IMR-90 (cell line): ENCODE measurements around the gene GSN. TPM values are rescaled to one million over a fixed set of nuclear protein-coding genes. Genes with fewer than 3 reads are reported as not detected.

Source experiments
- ATAC-seq: fragments of 200-7000 bp; cut with Tn5 transposase; 2 replicates; pipeline ENCODE4 v1.9.1; 2020; ENCODE audit warnings: low read depth, mild to moderate bottlenecking, moderate library complexity
- BruUV-seq: library from RNA; stranded (reverse); fragments of 400-500 nt; replicated peaks from 2 replicates; lab custom pipeline; 2021; lab: Mats Ljungman, UMichigan
- CTCF ChIA-PET: fragments of 300-600 bp; formaldehyde crosslinking; extraction: SDS; loops from one replicate; lab custom pipeline; 2021; ENCODE audit warnings: antibody characterized with exemption; lab: Yijun Ruan, JAX
- POLR2A ChIA-PET: fragments of 300-600 bp; sonication (Branson Sonifier 250); formaldehyde crosslinking; loops from one replicate; lab custom pipeline; 2022; ENCODE audit warnings: antibody characterized with exemption; ENCODE audit not compliant: unreplicated experiment; lab: Charles Lee
- DNase-seq: peaks from one replicate; pipeline ENCODE4 v3.0.0; 2013
- H2AFZ ChIP-seq: replicated peaks from 2 replicates; pipeline ENCODE3; 2013; ENCODE audit warnings: low read length, mild to moderate bottlenecking; ENCODE audit not compliant: poor library complexity
- H2AK5ac ChIP-seq: 2 replicates; pipeline ENCODE4 v1.6.1; 2013; ENCODE audit warnings: low read depth, low read length, inconsistent platforms
- H2AK9ac ChIP-seq: replicated peaks from 2 replicates; pipeline ENCODE3; 2013; ENCODE audit warnings: mild to moderate bottlenecking, low read depth, low read length, moderate library complexity; ENCODE audit not compliant: poor library complexity
- H2BK120ac ChIP-seq: 2 replicates; pipeline ENCODE4 v1.6.1; 2013; ENCODE audit warnings: low read depth, low read length, inconsistent platforms
- H2BK15ac ChIP-seq: 3 replicates; pipeline ENCODE4 v1.6.1; 2013; ENCODE audit warnings: low read depth, low read length, inconsistent platforms
- H2BK20ac ChIP-seq: 2 replicates; pipeline ENCODE4 v1.6.1; 2013; ENCODE audit warnings: low read depth, mild to moderate bottlenecking, inconsistent platforms, low read length, moderate library complexity
- H2BK5ac ChIP-seq: 2 replicates; pipeline ENCODE4 v1.6.1; 2013; ENCODE audit warnings: mild to moderate bottlenecking, low read depth, low read length, inconsistent platforms; ENCODE audit not compliant: poor library complexity, severe bottlenecking
- H3K14ac ChIP-seq: replicated peaks from 2 replicates; pipeline ENCODE4 v1.6.1; 2013; ENCODE audit warnings: low read depth, low read length, inconsistent platforms
- H3K18ac ChIP-seq: 2 replicates; pipeline ENCODE4 v1.6.1; 2013; ENCODE audit warnings: low read depth, low read length, control low read depth
- H3K23ac ChIP-seq: 2 replicates; pipeline ENCODE4 v1.6.1; 2013; ENCODE audit warnings: low read depth, low read length, inconsistent platforms
- H3K27ac ChIP-seq: 2 replicates; pipeline ENCODE4 v1.5.1; 2013; ENCODE audit warnings: mild to moderate bottlenecking, control low read depth, low read length; ENCODE audit not compliant: insufficient read depth
- H3K27me3 ChIP-seq: 2 replicates; pipeline ENCODE4 v1.6.1; 2013; ENCODE audit warnings: low read length; ENCODE audit not compliant: control insufficient read depth, insufficient read depth
- H3K36me3 ChIP-seq: 2 replicates; pipeline ENCODE4 v1.6.1; 2013; ENCODE audit warnings: low read length, mixed read lengths; ENCODE audit not compliant: control insufficient read depth, insufficient read depth
- H3K4ac ChIP-seq: 2 replicates; pipeline ENCODE4 v1.6.1; 2013; ENCODE audit warnings: low read depth, low read length, inconsistent platforms
- H3K4me1 ChIP-seq: 2 replicates; pipeline ENCODE4 v1.6.1; 2013; ENCODE audit warnings: low read length, mixed read lengths; ENCODE audit not compliant: control insufficient read depth, insufficient read depth
- H3K4me2 ChIP-seq: 2 replicates; pipeline ENCODE4 v1.6.1; 2013; ENCODE audit warnings: low read depth, mild to moderate bottlenecking, control low read depth, low read length, moderate library complexity
- H3K4me3 ChIP-seq: 2 replicates; pipeline ENCODE4 v1.5.1; 2013; ENCODE audit warnings: low read depth, mild to moderate bottlenecking, control low read depth, low read length, moderate library complexity; ENCODE audit not compliant: insufficient read depth
- H3K56ac ChIP-seq: 2 replicates; pipeline ENCODE4 v1.6.1; 2013; ENCODE audit warnings: low read length, inconsistent platforms; ENCODE audit not compliant: insufficient read depth; ENCODE audit errors: extremely low read depth
- H3K79me1 ChIP-seq, 2 experiments: 2 replicates each; pipeline ENCODE4 v1.6.1; 2013; ENCODE audit warnings: low read length in 2 of 2, inconsistent platforms in 1 of 2, low read depth in 1 of 2
- H3K9ac ChIP-seq: 2 replicates; pipeline ENCODE4 v1.6.1; 2013; ENCODE audit warnings: low read depth, low read length, control low read depth
- H3K9me1 ChIP-seq: 2 replicates; pipeline ENCODE4 v1.6.1; 2013; ENCODE audit warnings: low read length, inconsistent platforms; ENCODE audit not compliant: insufficient read depth
- H3K9me3 ChIP-seq: 2 replicates; pipeline ENCODE4 v1.6.1; 2013; ENCODE audit warnings: low read length; ENCODE audit not compliant: control insufficient read depth, insufficient read depth
- H4K20me1 ChIP-seq: 2 replicates; pipeline ENCODE4 v1.6.1; 2013; ENCODE audit warnings: low read length, inconsistent platforms; ENCODE audit not compliant: insufficient read depth
- H4K5ac ChIP-seq: 2 replicates; pipeline ENCODE4 v1.6.1; 2013; ENCODE audit warnings: mild to moderate bottlenecking, low read depth, low read length, control low read depth
- H4K8ac ChIP-seq, 2 experiments: 2 replicates each; pipeline ENCODE4 v1.6.1; 2013; ENCODE audit warnings: low read depth in 2 of 2, low read length in 2 of 2, control low read depth in 1 of 2, inconsistent platforms in 1 of 2
- H4K91ac ChIP-seq: 2 replicates; pipeline ENCODE4 v1.6.1; 2013; ENCODE audit warnings: low read depth, low read length, inconsistent platforms; ENCODE audit not compliant: insufficient read depth
- BHLHE40 ChIP-seq: fragments of 150-350 bp; IDR thresholded peaks from 2 replicates; pipeline ENCODE4 v1.6.1; 2016; ENCODE audit warnings: mild to moderate bottlenecking, low read depth, low read length
- CEBPB ChIP-seq: IDR thresholded peaks from 2 replicates; pipeline ENCODE4 v1.6.1; 2012; ENCODE audit warnings: low read depth, low read length, improper control_type of control experiment
- CHD1 ChIP-seq: IDR thresholded peaks from 2 replicates; pipeline ENCODE4 v1.6.1; 2012; ENCODE audit warnings: low read depth, low read length, improper control_type of control experiment
- ELK1 ChIP-seq: fragments of 150-350 bp; IDR thresholded peaks from 2 replicates; pipeline ENCODE4 v1.6.1; 2016; ENCODE audit warnings: low read depth, mild to moderate bottlenecking, low read length, moderate library complexity, borderline replicate concordance
- MAFK ChIP-seq: IDR thresholded peaks from 2 replicates; pipeline ENCODE4 v1.6.1; 2012; ENCODE audit warnings: low read depth, low read length, improper control_type of control experiment
- MAZ ChIP-seq: IDR thresholded peaks from 2 replicates; pipeline ENCODE4 v1.6.1; 2012; ENCODE audit warnings: low read depth, mild to moderate bottlenecking, low read length, improper control_type of control experiment, moderate library complexity, borderline replicate concordance
- POLR2A ChIP-seq: IDR thresholded peaks from 2 replicates; pipeline ENCODE4 v1.6.1; 2012; ENCODE audit warnings: mild to moderate bottlenecking, low read depth, low read length
- SMC3 ChIP-seq: fragments of 150-350 bp; IDR thresholded peaks from 2 replicates; pipeline ENCODE4 v1.6.1; 2016; ENCODE audit warnings: low read depth, mild to moderate bottlenecking, antibody characterized with exemption, low read length, moderate library complexity
- USF2 ChIP-seq: fragments of 150-350 bp; IDR thresholded peaks from 2 replicates; pipeline ENCODE4 v1.6.1; 2017; ENCODE audit warnings: mild to moderate bottlenecking, antibody characterized with exemption, low read length, low read depth
- WGBS, 2 experiments: methylation state at CpG; one replicate each; pipeline versions ENCODE4 v1.1.5 to v1.1.7; 2013; ENCODE audit warnings: missing lambda C conversion rate in 2 of 2; ENCODE audit not compliant: insufficient read length in 1 of 2; ENCODE audit errors: extremely low coverage in 2 of 2; 5-methylcytosine and 5-hydroxymethylcytosine counted together
- dilution Hi-C: fragments of 300-500 bp; cut with HindIII; formaldehyde crosslinking; loops from one replicate; pipeline ENCODE4 v1.14.3; 2018; ENCODE audit warnings: low sequenced_read_pairs; ENCODE audit not compliant: unreplicated experiment
- in situ Hi-C: fragments of 300-500 bp; cut with MboI; formaldehyde crosslinking; loops from 3 replicates; pipeline ENCODE4 v1.14.3; 2019; ENCODE audit warnings: low sequenced_read_pairs, inconsistent platforms, mixed read lengths
- intact Hi-C: fragments of 100-400 bp; cut with micrococcal nuclease; formaldehyde crosslinking; loops from 2 replicates; pipeline ENCODE4 v1.10.0; 2022
- polyA plus RNA-seq, 3 experiments: library from polyadenylated mRNA; depleted of rRNA; stranded (reverse); fragments of >200 nt; gene quantifications; 2 replicates each; pipeline ENCODE4 v1.2.3, GENCODE V29; 2012; ENCODE audit warnings: low replicate concordance in 1 of 3
- total RNA-seq: library from RNA; depleted of rRNA; stranded (reverse); fragments of >200 nt; gene quantifications from 2 replicates; pipeline ENCODE4 v1.2.3, GENCODE V29; 2012

GSN gene
- total and polyA plus RNA-seq, 2 of the 4 experiments (the other 2 are of a cell fraction): 495 to 547 TPM

GRCh38 chr9:121296213-121297127, 28.5 kb downstream of the GSN start:
- Histone ChIP-seq H4K20me1 (peaks cover 35% of the 10 kb centered on the region; the same call in 1 of the 2 replicates), H2BK120ac (no peak overlapping the region), H3K18ac (no peak overlapping the region), H2BK15ac (no peak overlapping the region), H3K9ac (no peak overlapping the region), H3K4ac (no peak overlapping the region), H3K9me1 (peaks cover 35% of the 10 kb centered on the region; the same call in 1 of the 2 replicates), H2BK5ac (no peak overlapping the region), H3K23ac (no peak overlapping the region), H2BK20ac (no peak overlapping the region), H3K9me3 (no peaks in the 10 kb centered on the region), H3K14ac (no peak overlapping the region), H4K91ac (no peak overlapping the region), H2AFZ (no peak overlapping the region), H3K4me3 (no peak overlapping the region), H3K79me1 (peaks cover 52 to 82% of the 10 kb centered on the region in 2 experiments), H2AK5ac (no peak overlapping the region), H3K4me1 (peaks cover 15% of the 10 kb centered on the region; the same call in 1 of the 2 replicates), H3K36me3 (peaks cover 31% of the 10 kb centered on the region; the same call in 1 of the 2 replicates), H4K5ac (no peak overlapping the region), H3K56ac (no peak overlapping the region), H3K27me3 (no peaks in the 10 kb centered on the region), H2AK9ac (no peak overlapping the region), H4K8ac (no peak overlapping the region; a peak in 1 of 4 replicates), H3K27ac (no peak overlapping the region), H3K4me2 (no peak overlapping the region)
- ATAC-seq: no peak
- 100% methylated on average over 1 of the region's 7 CpGs; no CpG with 5 or more reads in 1 of the 2 experiments for WGBS, 2 experiments
- DNase-seq: no peak
- no TSS peak for BruUV-seq
- in situ Hi-C loops: no loop called here
- intact Hi-C loops: no loop called here
- TF ChIP-seq MAFK (no peak), CHD1 (no peak), BHLHE40 (no peak), SMC3 (no peak), POLR2A (no peak), CEBPB (no peak), MAZ (no peak), USF2 (no peak), ELK1 (no peak)
- POLR2A ChIA-PET: no interaction called here
- CTCF ChIA-PET: no interaction called here
- dilution Hi-C loops: no loop called here
